ENCODE data around the gene FAM117A.

DNA sequence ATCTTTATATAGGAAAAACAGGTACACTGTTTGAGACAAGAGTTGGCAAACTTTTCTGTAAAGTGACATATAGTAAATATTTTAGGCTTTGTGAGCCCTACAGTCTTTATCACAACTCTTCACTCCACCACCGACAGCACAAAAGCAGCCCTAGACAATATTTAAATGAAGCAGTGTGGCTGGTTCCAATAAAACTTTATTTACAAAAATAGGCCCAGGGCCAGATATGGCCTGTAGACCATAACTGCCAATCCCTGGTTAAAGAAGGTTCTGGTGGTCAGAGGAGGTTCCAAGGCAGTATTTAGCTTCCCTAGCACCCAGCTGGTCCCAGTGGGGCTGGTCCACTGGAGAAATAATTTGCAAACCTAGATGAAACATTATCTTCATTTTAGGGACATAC is 3.6 kb downstream of the FAM117A start:
- TF ChIP-seq, protein P1, sequence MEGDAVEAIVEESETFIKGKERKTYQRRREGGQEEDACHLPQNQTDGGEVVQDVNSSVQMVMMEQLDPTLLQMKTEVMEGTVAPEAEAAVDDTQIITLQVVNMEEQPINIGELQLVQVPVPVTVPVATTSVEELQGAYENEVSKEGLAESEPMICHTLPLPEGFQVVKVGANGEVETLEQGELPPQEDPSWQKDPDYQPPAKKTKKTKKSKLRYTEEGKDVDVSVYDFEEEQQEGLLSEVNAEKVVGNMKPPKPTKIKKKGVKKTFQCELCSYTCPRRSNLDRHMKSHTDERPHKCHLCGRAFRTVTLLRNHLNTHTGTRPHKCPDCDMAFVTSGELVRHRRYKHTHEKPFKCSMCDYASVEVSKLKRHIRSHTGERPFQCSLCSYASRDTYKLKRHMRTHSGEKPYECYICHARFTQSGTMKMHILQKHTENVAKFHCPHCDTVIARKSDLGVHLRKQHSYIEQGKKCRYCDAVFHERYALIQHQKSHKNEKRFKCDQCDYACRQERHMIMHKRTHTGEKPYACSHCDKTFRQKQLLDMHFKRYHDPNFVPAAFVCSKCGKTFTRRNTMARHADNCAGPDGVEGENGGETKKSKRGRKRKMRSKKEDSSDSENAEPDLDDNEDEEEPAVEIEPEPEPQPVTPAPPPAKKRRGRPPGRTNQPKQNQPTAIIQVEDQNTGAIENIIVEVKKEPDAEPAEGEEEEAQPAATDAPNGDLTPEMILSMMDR (IDR thresholded peaks at IDR 0.05): no peak
- TF ChIP-seq POLR2A (IDR thresholded peaks at IDR 0.05): no peak
